Kidney epithelial cell (primary cell): ENCODE results near the gene ETV4. TPM values are rescaled to one million over a fixed set of nuclear protein-coding genes. Genes with fewer than 3 reads are reported as not detected.

Source experiments
- DNase-seq: peaks from one replicate; pipeline ENCODE4 v3.0.0-alpha.2; 2010; ENCODE audit warnings: low read depth
- H3K27me3 ChIP-seq: 2 replicates; pipeline ENCODE4 v1.6.0; 2011; ENCODE audit warnings: low read length; ENCODE audit not compliant: control insufficient read depth, insufficient read depth
- H3K36me3 ChIP-seq: 2 replicates; pipeline ENCODE4 v1.5.1; 2011; ENCODE audit warnings: low read length; ENCODE audit not compliant: control insufficient read depth, insufficient read depth
- H3K4me3 ChIP-seq: 2 replicates; pipeline ENCODE4 v1.5.1; 2011; ENCODE audit warnings: low read depth, mild to moderate bottlenecking, control low read depth, low read length
- CTCF ChIP-seq: IDR thresholded peaks from 2 replicates; pipeline ENCODE4 v1.5.1; 2011; ENCODE audit warnings: mild to moderate bottlenecking, moderate library complexity, low read length, control low read depth, inconsistent platforms; ENCODE audit not compliant: insufficient read depth, poor library complexity, severe bottlenecking
- total RNA-seq: library from RNA; depleted of rRNA; stranded (reverse); fragments of >200 nt; gene quantifications from 2 replicates; pipeline ENCODE4 v1.2.3, GENCODE V29; 2015

ETV4 gene
- total RNA-seq, 1 donor from 2014 or later, result 42.1 TPM

GRCh38 chr17:43483674-43484551 is 62.2 kb downstream of the ETV4 start, which contains the start of gene DHX8:
TSS of gene DHX8 (plus strand) at chr17:43483975. CDS start at chr17:43484038, 63 bp downstream.
- DNase-seq, result peak; percentile 97
- no peaks in the 10 kb centered on the region for H3K27me3 ChIP-seq
- H3K36me3 ChIP-seq, result no peaks in the 10 kb centered on the region
- H3K4me3 ChIP-seq, result peak within 1 kb of the TSS; percentile 85
- peak; percentile 100 for TF ChIP-seq CTCF

GRCh38 chr17:43482103-43483012 is 63.8 kb downstream of the ETV4 start:
- no peak for DNase-seq
- Histone ChIP-seq H3K36me3 (no peaks in the 10 kb centered on the region), H3K27me3 (no peaks in the 10 kb centered on the region), H3K4me3 (no peak overlapping the region)
- TF ChIP-seq CTCF, result no peak

GRCh38 chr17:43479948-43480347 is 66.2 kb downstream of the ETV4 start:
- H3K27me3 ChIP-seq, result no peaks in the 10 kb centered on the region
- no peaks in the 10 kb centered on the region for H3K36me3 ChIP-seq
- TF ChIP-seq CTCF, result no peak
- H3K4me3 ChIP-seq, result no peak overlapping the region
- DNase-seq, result no peak

Other genes starting within 250 kb of the ETV4 start
- 1.5 and 1.8 TPM in 2 replicates for gene ARL4D, start 147.3 kb downstream of the ETV4 start, total RNA-seq
- 29.9 and 30.7 TPM in 2 replicates for gene DHX8, start 62.4 kb downstream of the ETV4 start, total RNA-seq
- gene MEOX1, start 115.6 kb upstream of the ETV4 start, total RNA-seq, result 0.62 and 2.6 TPM in 2 replicates
- gene SOST, start 212.5 kb upstream of the ETV4 start, total RNA-seq, result not detected in 2 replicates
- 117 and 122 TPM in 2 replicates for gene DUSP3, start 232.6 kb upstream of the ETV4 start, total RNA-seq
- not detected in 2 replicates for gene CFAP97D1, start 234.1 kb upstream of the ETV4 start, total RNA-seq